ENCODE measurements around the gene SPPL2B.
A peak's percentile ranks its signal among the peaks of the same experiment; 100 is the strongest.

DNA sequence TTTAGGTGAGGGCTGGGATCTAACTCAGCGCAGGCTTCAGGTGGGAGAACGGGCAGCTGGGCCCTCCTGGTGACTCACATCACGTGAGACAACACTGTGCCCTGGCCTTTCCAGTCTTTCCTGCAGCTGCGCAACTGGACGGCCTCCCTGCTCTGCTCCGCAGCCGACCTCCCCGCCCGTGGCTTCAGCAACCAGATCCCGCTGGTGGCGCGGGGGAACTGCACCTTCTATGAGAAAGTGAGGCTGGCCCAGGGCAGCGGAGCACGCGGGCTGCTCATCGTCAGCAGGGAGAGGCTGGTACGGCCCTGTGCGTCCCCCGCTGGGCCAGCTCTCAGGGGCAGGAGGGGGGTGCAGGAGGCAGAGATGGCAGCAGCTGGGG, 8.8 kb downstream of the SPPL2B start:
- TF ChIP-seq, protein P1, sequence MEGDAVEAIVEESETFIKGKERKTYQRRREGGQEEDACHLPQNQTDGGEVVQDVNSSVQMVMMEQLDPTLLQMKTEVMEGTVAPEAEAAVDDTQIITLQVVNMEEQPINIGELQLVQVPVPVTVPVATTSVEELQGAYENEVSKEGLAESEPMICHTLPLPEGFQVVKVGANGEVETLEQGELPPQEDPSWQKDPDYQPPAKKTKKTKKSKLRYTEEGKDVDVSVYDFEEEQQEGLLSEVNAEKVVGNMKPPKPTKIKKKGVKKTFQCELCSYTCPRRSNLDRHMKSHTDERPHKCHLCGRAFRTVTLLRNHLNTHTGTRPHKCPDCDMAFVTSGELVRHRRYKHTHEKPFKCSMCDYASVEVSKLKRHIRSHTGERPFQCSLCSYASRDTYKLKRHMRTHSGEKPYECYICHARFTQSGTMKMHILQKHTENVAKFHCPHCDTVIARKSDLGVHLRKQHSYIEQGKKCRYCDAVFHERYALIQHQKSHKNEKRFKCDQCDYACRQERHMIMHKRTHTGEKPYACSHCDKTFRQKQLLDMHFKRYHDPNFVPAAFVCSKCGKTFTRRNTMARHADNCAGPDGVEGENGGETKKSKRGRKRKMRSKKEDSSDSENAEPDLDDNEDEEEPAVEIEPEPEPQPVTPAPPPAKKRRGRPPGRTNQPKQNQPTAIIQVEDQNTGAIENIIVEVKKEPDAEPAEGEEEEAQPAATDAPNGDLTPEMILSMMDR (IDR thresholded peaks at IDR 0.05): peak in 1 of 2 donors; percentile 16
- TF ChIP-seq POLR2A (IDR thresholded peaks at IDR 0.05) (no peak), POLR2AphosphoS5 (IDR thresholded peaks at IDR 0.05) (no peak)

All from suprapubic skin (tissue), 4 donors.